Neuronal stem cell (in vitro differentiated cells): ENCODE results near the gene SH3PXD2B.

ENCODE experiments used
- DNase-seq: peaks from one replicate; pipeline ENCODE4 v3.0.0-alpha.2; 2013; ENCODE audit warnings: low spot score
- H2AFZ ChIP-seq: one replicate; pipeline ENCODE4 v1.6.1; 2013; ENCODE audit warnings: mild to moderate bottlenecking, low read length, inconsistent platforms
- H2AK5ac ChIP-seq: 2 replicates; pipeline ENCODE4 v1.6.1; 2013; ENCODE audit warnings: low read depth, mild to moderate bottlenecking, inconsistent platforms, low read length, moderate library complexity, mixed read lengths
- H2BK120ac ChIP-seq: 2 replicates; pipeline ENCODE4 v1.6.1; 2013; ENCODE audit warnings: low read depth, mild to moderate bottlenecking, inconsistent platforms, low read length, moderate library complexity, mixed read lengths
- H2BK12ac ChIP-seq: one replicate; pipeline ENCODE4 v1.6.1; 2013; ENCODE audit warnings: low read length, inconsistent platforms
- H2BK15ac ChIP-seq: 2 replicates; pipeline ENCODE4 v1.6.1; 2013; ENCODE audit warnings: mild to moderate bottlenecking, low read length, inconsistent platforms, mixed read lengths
- H2BK5ac ChIP-seq: one replicate; pipeline ENCODE4 v1.6.1; 2013; ENCODE audit warnings: inconsistent platforms, mild to moderate bottlenecking, low read length, moderate library complexity
- H3K14ac ChIP-seq: one replicate; pipeline ENCODE4 v1.6.1; 2013; ENCODE audit warnings: low read length, inconsistent platforms
- H3K18ac ChIP-seq: 2 replicates; pipeline ENCODE4 v1.6.1; 2013; ENCODE audit warnings: low read length, inconsistent platforms
- H3K23ac ChIP-seq: 2 replicates; pipeline ENCODE4 v1.6.1; 2013; ENCODE audit warnings: low read depth, mild to moderate bottlenecking, mixed read lengths, low read length, inconsistent platforms; ENCODE audit not compliant: poor library complexity
- H3K27ac ChIP-seq: replicated peaks from 3 replicates; pipeline ENCODE4 v1.5.1; 2013; ENCODE audit warnings: low read length, inconsistent platforms
- H3K27me3 ChIP-seq, 3 experiments: 2 replicates each; pipeline ENCODE4 v1.6.1; 2013; ENCODE audit warnings: low read length in 3 of 3, mild to moderate bottlenecking in 2 of 3, inconsistent platforms in 1 of 3, low read depth in 1 of 3, mixed read lengths in 1 of 3, moderate library complexity in 1 of 3; ENCODE audit not compliant: control insufficient read depth in 3 of 3, insufficient read depth in 3 of 3
- H3K36me3 ChIP-seq, 2 donors: replicated peaks in 1 of 2; 2 replicates each; pipeline ENCODE4 v1.6.1; 2013; ENCODE audit warnings: low read length in 2 of 2; ENCODE audit not compliant: control insufficient read depth in 2 of 2, insufficient read depth in 2 of 2
- H3K4ac ChIP-seq: 2 replicates; pipeline ENCODE4 v1.6.1; 2013; ENCODE audit warnings: inconsistent platforms, mild to moderate bottlenecking, low read length, moderate library complexity
- H3K4me1 ChIP-seq, 2 donors: 1 replicate in 1 of 2; 2 replicates in 1 of 2; pipeline ENCODE4 v1.6.1; 2013; ENCODE audit warnings: low read length in 2 of 2, low read depth in 1 of 2; ENCODE audit not compliant: control insufficient read depth in 2 of 2, insufficient read depth in 1 of 2
- H3K4me2 ChIP-seq: one replicate; pipeline ENCODE4 v1.6.1; 2013; ENCODE audit warnings: mild to moderate bottlenecking, low read length, inconsistent platforms; ENCODE audit not compliant: insufficient read depth, poor library complexity, severe bottlenecking
- H3K4me3 ChIP-seq, 2 donors: 2 replicates each; pipeline ENCODE4 v1.5.1; 2013; ENCODE audit warnings: low read length in 2 of 2, mild to moderate bottlenecking in 2 of 2, inconsistent platforms in 1 of 2, moderate library complexity in 1 of 2
- H3K79me1 ChIP-seq: one replicate; pipeline ENCODE4 v1.6.1; 2013; ENCODE audit warnings: low read depth, mild to moderate bottlenecking, inconsistent platforms, low read length, moderate library complexity
- H3K9ac ChIP-seq: one replicate; pipeline ENCODE4 v1.6.1; 2013; ENCODE audit warnings: mild to moderate bottlenecking, low read depth, low read length, inconsistent platforms; ENCODE audit not compliant: poor library complexity
- H3K9me3 ChIP-seq, 2 donors: replicated peaks in 1 of 2; 2 replicates each; pipeline versions ENCODE3 to v1.6.1; 2013; ENCODE audit warnings: low read length in 2 of 2, mild to moderate bottlenecking in 2 of 2, inconsistent platforms in 1 of 2, low read depth in 1 of 2, mixed read lengths in 1 of 2, moderate library complexity in 1 of 2; ENCODE audit not compliant: control insufficient read depth in 2 of 2, insufficient read depth in 1 of 2
- H4K8ac ChIP-seq: one replicate; pipeline ENCODE4 v1.6.1; 2013; ENCODE audit warnings: low read depth, mild to moderate bottlenecking, inconsistent platforms, low read length, moderate library complexity
- H4K91ac ChIP-seq: one replicate; pipeline ENCODE4 v1.6.1; 2013; ENCODE audit warnings: low read length, low read depth, mild to moderate bottlenecking, inconsistent platforms; ENCODE audit not compliant: poor library complexity
- WGBS, 2 donors: extraction: QIAGEN DNeasy Blood & Tissue Kit; methylation state at CpG; one replicate each; pipeline ENCODE4 v1.1.7; 2013; ENCODE audit warnings: missing lambda C conversion rate in 2 of 2, mixed read lengths in 1 of 2; ENCODE audit not compliant: insufficient read length in 2 of 2, insufficient replicate concordance in 1 of 2; ENCODE audit errors: extremely low coverage in 2 of 2; 5-methylcytosine and 5-hydroxymethylcytosine counted together

Gene SH3PXD2B

DNA sequence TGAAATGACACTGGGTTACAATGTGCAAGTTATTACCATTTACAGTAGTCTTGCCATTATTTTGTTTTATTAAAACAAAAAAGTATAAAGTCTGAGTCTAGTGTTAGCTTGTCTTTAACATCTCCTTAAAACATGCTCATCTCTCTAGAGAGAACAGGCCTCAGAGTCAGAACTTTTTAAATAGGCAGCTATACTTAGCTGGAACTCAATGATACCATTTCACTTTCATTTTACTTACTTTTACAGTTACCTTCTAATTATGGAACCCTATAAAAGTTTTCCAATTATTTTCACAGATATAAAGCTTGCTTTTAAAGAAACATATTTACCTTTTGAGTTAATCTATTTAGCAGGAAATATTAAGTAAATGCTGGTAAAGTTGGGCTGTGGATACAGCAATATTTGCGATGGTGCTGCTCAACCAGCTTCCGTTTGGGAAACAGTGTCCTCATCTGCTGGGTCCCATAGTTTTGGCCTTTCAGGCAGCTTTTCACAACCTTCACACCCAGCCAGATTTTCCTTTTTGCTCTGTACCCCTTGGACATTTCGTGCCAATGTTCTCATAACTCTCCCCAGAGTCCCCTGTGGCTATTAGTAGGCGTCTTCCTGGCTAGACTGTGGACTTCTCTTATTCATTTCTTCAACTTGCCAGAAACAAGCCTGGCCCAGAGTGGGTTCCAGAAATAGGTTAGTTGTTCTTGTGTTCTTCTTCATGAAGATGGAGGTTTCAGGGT, 134.4 kb downstream of the SH3PXD2B start:
- Histone ChIP-seq H3K9ac (no peak overlapping the region), H3K79me1 (peaks cover 2% of the 10 kb centered on the region), H3K4me1 (peaks cover 0 to 3% of the 10 kb centered on the region in 2 donors), H2BK15ac (no peak overlapping the region), H3K27me3 (no peaks in the 10 kb centered on the region), H2BK120ac (no peak overlapping the region), H3K14ac (no peak overlapping the region), H3K4me3 (no peak overlapping the region), H4K8ac (no peak overlapping the region), H4K91ac (no peak overlapping the region), H3K27ac (no peak overlapping the region), H3K4ac (no peak overlapping the region), H2AFZ (peak overlapping the region; percentile 29), H3K23ac (no peak overlapping the region), H3K36me3 (no peaks in the 10 kb centered on the region), H2AK5ac (no peak overlapping the region), H2BK5ac (no peak overlapping the region), H3K4me2 (no peak overlapping the region), H3K9me3 (no peaks in the 10 kb centered on the region), H3K18ac (no peak overlapping the region), H2BK12ac (no peak overlapping the region)
- DNase-seq: no peak
- WGBS, 2 donors: no CpG with 5 or more reads among the region's 4 CpGs

DNA sequence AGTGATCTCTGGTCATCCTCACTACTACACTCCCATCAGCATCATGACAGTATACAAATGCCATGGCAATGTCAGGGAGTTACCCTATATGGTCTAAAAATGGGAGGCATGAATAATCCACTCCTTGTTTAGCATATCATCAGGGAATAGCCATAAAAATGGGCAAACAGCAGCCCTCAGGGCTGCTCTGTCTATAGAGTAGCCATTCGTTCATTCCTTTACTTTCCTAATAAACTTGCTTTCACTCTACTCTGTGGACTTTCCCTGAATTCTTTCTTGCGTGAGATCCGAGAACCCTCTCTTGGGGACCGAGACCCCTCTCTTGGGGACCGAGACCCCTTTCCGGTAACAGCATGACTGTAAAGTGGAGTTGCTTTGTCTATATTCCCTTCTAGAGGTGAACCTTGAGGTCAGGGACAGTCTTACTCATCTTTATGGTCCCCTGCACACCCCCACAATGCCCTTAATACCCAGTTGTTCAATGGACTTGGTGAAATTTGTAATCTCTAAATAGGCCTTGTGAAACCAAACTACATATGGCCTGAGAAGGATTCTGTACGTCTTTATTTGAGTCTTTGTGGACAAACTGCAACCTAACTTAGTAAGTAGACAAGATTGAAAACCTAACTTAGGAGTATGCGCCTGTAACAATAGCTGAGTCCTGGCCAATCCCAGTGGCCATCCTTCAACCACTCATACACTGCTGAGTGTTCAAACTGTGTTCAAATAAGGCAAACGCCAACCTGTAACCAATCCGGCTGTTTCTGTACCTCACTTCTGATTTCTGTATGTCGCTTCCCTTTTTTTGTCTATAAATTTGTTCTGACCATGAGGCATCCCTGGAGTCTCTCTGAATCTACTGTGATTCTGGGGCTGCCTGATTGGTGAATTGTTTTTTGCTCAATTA, 138.5 kb downstream of the SH3PXD2B start:
- WGBS, 2 donors: no CpG with 5 or more reads among the region's 11 CpGs
- H3K27me3 ChIP-seq: no peaks in the 10 kb centered on the region
- H3K4ac ChIP-seq: no peak overlapping the region
- H4K8ac ChIP-seq: no peak overlapping the region
- H2BK12ac ChIP-seq: no peak overlapping the region
- H3K27ac ChIP-seq: no peak overlapping the region
- no peak overlapping the region for H2BK5ac ChIP-seq
- no peak overlapping the region for H3K18ac ChIP-seq
- no peak overlapping the region for H3K4me3 ChIP-seq
- no peaks in the 10 kb centered on the region for H3K9me3 ChIP-seq
- H3K9ac ChIP-seq: no peak overlapping the region
- no peak overlapping the region for H2AK5ac ChIP-seq
- peaks cover 2% of the 10 kb centered on the region for H3K79me1 ChIP-seq
- H3K14ac ChIP-seq: no peak overlapping the region
- no peaks in the 10 kb centered on the region for H3K36me3 ChIP-seq
- H3K4me1 ChIP-seq: no peaks in the 10 kb centered on the region
- no peak overlapping the region for H4K91ac ChIP-seq
- H3K4me2 ChIP-seq: no peak overlapping the region
- DNase-seq: no peak
- H2AFZ ChIP-seq: peak overlapping the region; percentile 53
- no peak overlapping the region for H2BK15ac ChIP-seq
- no peak overlapping the region for H2BK120ac ChIP-seq
- H3K23ac ChIP-seq: no peak overlapping the region

DNA sequence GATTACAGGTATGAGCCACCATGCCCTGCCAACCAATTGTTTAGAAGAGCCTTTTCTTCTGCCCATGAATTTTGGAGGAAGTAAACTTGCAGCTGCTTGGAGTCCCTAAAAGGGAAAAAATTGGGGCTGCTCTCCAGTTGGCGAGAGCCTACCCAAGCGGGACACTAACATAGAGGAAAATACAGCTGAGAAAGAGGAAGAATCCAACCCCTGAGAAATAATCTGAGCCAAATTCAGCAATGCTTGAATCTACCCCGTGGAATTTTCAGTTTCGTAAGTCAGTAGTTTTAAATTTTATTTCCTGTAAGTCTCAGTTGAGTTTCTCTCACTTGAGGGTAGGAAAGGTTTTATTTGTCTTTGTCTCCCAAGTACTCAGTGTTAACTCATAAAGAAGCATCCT, 140.4 kb downstream of the SH3PXD2B start:
- no peak overlapping the region for H3K4me2 ChIP-seq
- H2BK12ac ChIP-seq: no peak overlapping the region
- H2AK5ac ChIP-seq: no peak overlapping the region
- no peak overlapping the region for H3K18ac ChIP-seq
- H3K4me1 ChIP-seq: no peaks in the 10 kb centered on the region
- no peak overlapping the region for H3K4ac ChIP-seq
- H3K27me3 ChIP-seq: no peaks in the 10 kb centered on the region
- no peaks in the 10 kb centered on the region for H3K9me3 ChIP-seq
- no peaks in the 10 kb centered on the region for H3K36me3 ChIP-seq
- no peak overlapping the region for H2BK15ac ChIP-seq
- H4K8ac ChIP-seq: no peak overlapping the region
- no CpG with 5 or more reads among the region's 4 CpGs for WGBS, 2 donors
- H3K79me1 ChIP-seq: no peaks in the 10 kb centered on the region
- no peak overlapping the region for H3K4me3 ChIP-seq
- H3K14ac ChIP-seq: no peak overlapping the region
- no peak overlapping the region for H3K27ac ChIP-seq
- no peak for DNase-seq
- H2BK120ac ChIP-seq: no peak overlapping the region
- no peak overlapping the region for H4K91ac ChIP-seq
- H3K23ac ChIP-seq: no peak overlapping the region
- H2AFZ ChIP-seq: no peak overlapping the region
- H3K9ac ChIP-seq: no peak overlapping the region
- H2BK5ac ChIP-seq: no peak overlapping the region

DNA sequence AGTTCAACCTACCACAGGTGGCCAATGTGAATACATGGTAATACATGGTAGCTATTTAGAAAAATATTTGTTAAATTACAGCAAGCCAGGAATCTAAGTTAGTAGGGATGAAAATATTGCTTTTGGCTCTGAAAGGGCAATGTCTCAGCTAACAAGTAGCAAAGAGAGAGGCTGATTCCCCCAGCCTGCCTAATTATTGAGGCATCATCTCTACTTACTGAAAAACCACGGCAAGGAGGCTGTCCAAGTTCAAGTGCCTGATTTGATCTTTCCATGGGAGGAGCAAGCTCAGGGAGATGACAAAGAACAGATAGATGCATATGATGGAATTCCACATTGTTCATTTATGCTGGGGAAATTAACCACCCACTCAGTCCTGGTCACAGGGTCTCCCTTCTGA, 142.0 kb downstream of the SH3PXD2B start:
- H3K9me3 ChIP-seq: no peaks in the 10 kb centered on the region
- no peaks in the 10 kb centered on the region for H3K36me3 ChIP-seq
- H2BK15ac ChIP-seq: no peak overlapping the region
- no peak overlapping the region for H3K4me3 ChIP-seq
- no peak overlapping the region for H3K23ac ChIP-seq
- H3K79me1 ChIP-seq: no peaks in the 10 kb centered on the region
- H2AK5ac ChIP-seq: no peak overlapping the region
- H3K9ac ChIP-seq: no peak overlapping the region
- H2AFZ ChIP-seq: no peak overlapping the region
- no peak overlapping the region for H2BK120ac ChIP-seq
- no peak overlapping the region for H2BK5ac ChIP-seq
- no peak overlapping the region for H2BK12ac ChIP-seq
- no peak overlapping the region for H3K14ac ChIP-seq
- WGBS, 2 donors: no CpG with 5 or more reads among the region's 1 CpG
- H4K8ac ChIP-seq: no peak overlapping the region
- H3K4me1 ChIP-seq: no peaks in the 10 kb centered on the region
- no peak overlapping the region for H4K91ac ChIP-seq
- H3K27ac ChIP-seq: no peak overlapping the region
- H3K27me3 ChIP-seq: no peaks in the 10 kb centered on the region
- no peak overlapping the region for H3K18ac ChIP-seq
- H3K4me2 ChIP-seq: no peak overlapping the region
- no peak overlapping the region for H3K4ac ChIP-seq
- no peak for DNase-seq
